Measurements from ENCODE around the gene HARBI1. TPM values are rescaled to one million over a fixed set of nuclear protein-coding genes. Genes with fewer than 3 reads are reported as not detected.

HARBI1 gene
- total RNA-seq, 1 donor from 2014 or later = 1.5 TPM

DNA sequence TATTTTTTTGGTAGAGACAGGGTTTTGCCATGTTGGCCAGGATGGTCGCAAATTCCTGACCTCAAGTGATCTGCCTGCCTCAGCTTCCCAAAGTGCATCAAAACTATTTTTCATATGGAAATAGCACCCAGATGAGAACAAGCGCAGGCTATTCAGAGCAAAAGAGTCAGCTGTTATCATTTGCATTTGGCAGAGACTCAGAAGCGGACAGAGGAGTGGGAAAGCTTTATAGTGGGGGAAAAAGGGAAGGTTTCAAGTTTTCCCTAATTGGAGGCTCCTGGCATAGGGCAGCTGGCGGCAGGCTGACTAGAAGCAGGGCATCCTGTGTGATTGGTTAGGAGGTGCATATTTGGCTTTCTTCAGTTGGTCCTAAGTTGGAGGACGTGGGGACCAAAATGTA, 20.5 kb upstream of the HARBI1 start:
- Histone ChIP-seq H3K27me3 (no peaks in the 10 kb centered on the region), H3K27ac (no peak overlapping the region), H3K36me3 (peaks cover 0 to 5% of the 10 kb centered on the region in 2 donors), H3K9me3 (no peaks in the 10 kb centered on the region), H3K4me3 (no peak overlapping the region), H3K4me1 (no peaks in the 10 kb centered on the region)
- no peak for TF ChIP-seq POLR2AphosphoS5 (IDR thresholded peaks at IDR 0.05; ENCODE audit: insufficient read depth in 1 of 2, low read depth in 1 of 2)
- no peak for TF ChIP-seq POLR2A (IDR thresholded peaks at IDR 0.05)
- TF ChIP-seq, protein P1, sequence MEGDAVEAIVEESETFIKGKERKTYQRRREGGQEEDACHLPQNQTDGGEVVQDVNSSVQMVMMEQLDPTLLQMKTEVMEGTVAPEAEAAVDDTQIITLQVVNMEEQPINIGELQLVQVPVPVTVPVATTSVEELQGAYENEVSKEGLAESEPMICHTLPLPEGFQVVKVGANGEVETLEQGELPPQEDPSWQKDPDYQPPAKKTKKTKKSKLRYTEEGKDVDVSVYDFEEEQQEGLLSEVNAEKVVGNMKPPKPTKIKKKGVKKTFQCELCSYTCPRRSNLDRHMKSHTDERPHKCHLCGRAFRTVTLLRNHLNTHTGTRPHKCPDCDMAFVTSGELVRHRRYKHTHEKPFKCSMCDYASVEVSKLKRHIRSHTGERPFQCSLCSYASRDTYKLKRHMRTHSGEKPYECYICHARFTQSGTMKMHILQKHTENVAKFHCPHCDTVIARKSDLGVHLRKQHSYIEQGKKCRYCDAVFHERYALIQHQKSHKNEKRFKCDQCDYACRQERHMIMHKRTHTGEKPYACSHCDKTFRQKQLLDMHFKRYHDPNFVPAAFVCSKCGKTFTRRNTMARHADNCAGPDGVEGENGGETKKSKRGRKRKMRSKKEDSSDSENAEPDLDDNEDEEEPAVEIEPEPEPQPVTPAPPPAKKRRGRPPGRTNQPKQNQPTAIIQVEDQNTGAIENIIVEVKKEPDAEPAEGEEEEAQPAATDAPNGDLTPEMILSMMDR (IDR thresholded peaks at IDR 0.05) = no peak
- intact Hi-C loops (cut with DNase I) = no loop called here
- DNase-seq (ENCODE audit: extremely low spot score in 2 of 2) = no peak

DNA sequence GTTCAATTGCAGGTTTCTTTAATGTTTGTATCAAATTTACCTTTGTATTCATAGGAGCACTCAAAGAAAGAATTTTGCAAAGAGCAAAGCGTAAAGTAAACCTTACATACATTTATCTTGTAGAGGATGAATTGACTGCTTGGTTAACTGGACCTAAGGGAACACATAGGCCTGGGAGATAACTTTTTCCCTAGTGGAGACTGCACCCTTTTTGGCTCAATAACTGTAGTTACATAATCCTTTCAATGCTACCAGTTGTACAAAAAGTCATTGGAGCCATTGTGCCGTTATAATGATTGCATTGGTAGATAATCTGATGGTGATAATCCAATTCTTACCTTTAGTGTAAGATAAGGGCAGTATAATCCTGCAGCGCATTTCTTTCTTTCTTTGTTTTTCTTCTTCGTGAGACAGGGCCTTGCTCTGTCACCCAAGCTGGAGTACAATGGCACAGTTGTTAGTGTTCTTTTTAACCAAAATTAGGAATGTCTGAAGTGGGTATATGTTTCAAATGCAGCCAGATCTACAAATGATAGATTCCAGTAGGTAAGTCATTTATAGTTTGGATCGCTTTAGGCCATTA, 18.6 kb upstream of the HARBI1 start:
- no peaks in the 10 kb centered on the region for H3K27me3 ChIP-seq
- DNase-seq (ENCODE audit: extremely low spot score in 2 of 2) = no peak
- no peaks in the 10 kb centered on the region for H3K9me3 ChIP-seq
- intact Hi-C loops (cut with DNase I) = no loop called here
- H3K4me3 ChIP-seq = no peak overlapping the region
- peaks cover 0 to 15% of the 10 kb centered on the region in 2 donors for H3K36me3 ChIP-seq
- H3K27ac ChIP-seq = no peak overlapping the region
- TF ChIP-seq, protein P1 (IDR thresholded peaks at IDR 0.05) = no peak
- TF ChIP-seq POLR2A (IDR thresholded peaks at IDR 0.05) (no peak), POLR2AphosphoS5 (IDR thresholded peaks at IDR 0.05; ENCODE audit: insufficient read depth in 1 of 2, low read depth in 1 of 2) (no peak)
- no peaks in the 10 kb centered on the region for H3K4me1 ChIP-seq

- H3K36me3 ChIP-seq = peaks cover 0 to 28% of the 10 kb centered on the region in 2 donors
- H3K27ac ChIP-seq = no peak overlapping the region
- H3K27me3 ChIP-seq = no peaks in the 10 kb centered on the region
- no peak overlapping the region for H3K4me3 ChIP-seq
- H3K9me3 ChIP-seq = no peaks in the 10 kb centered on the region
- TF ChIP-seq, protein P1 (IDR thresholded peaks at IDR 0.05) = no peak
- TF ChIP-seq POLR2AphosphoS5 (IDR thresholded peaks at IDR 0.05; ENCODE audit: insufficient read depth in 1 of 2, low read depth in 1 of 2) (no peak), POLR2A (IDR thresholded peaks at IDR 0.05) (no peak)
- no peaks in the 10 kb centered on the region for H3K4me1 ChIP-seq
- intact Hi-C loops (cut with DNase I) = no loop called here
- no peak for DNase-seq (ENCODE audit: extremely low spot score in 2 of 2)
These were observed 16.5 kb upstream of the HARBI1 start for GRCh38 chr11:46633291-46634217.

DNA sequence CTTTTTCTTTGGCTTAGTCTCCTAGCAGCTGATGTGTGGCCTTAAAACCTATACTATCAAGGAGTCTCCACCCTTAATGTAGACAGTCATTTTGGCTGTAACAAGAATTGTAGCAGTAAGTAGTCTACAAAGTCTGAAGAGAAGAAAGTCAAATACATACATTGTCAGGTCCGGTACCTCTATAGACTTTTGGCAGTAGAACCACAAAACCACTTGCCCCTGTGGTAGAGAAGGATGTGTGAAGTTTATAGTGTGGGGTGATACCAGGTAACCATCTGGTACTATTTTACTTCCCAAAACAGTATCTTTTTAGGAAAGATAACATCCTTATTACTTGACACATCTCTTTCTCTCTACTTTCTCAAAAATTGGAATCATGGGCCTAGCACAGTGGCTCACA, 15.5 kb upstream of the HARBI1 start:
- H3K27ac ChIP-seq = no peak overlapping the region
- H3K4me3 ChIP-seq = no peak overlapping the region
- TF ChIP-seq, protein P1 (IDR thresholded peaks at IDR 0.05) = no peak
- TF ChIP-seq POLR2A (IDR thresholded peaks at IDR 0.05) = no peak
- intact Hi-C loops (cut with DNase I) = no loop called here
- DNase-seq (ENCODE audit: extremely low spot score in 2 of 2) = no peak
- peaks cover 6% of the 10 kb centered on the region for H3K4me1 ChIP-seq
- H3K36me3 ChIP-seq = peaks cover 0 to 28% of the 10 kb centered on the region in 2 donors
- no peaks in the 10 kb centered on the region for H3K9me3 ChIP-seq
- no peaks in the 10 kb centered on the region for H3K27me3 ChIP-seq

DNA sequence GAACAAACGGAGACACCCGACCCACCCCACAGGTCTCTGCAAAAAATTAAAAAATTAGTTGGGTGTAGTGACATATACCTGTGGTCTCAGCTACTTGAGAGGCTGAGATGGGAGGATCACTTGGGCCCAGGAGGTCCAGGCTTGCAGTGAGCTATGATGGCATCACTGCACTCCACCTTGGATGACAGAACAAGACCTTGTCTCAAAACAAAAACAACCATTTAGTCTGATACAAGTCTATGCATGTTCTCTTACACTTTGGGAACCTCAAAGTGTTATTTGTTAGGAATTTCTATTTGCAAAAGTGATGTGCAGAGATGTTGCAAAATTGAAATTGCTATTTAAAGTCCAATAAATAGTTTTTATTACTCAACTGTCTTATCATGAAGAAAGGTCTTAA, 14.6 kb upstream of the HARBI1 start:
- Histone ChIP-seq H3K27ac (no peak overlapping the region), H3K36me3 (peaks cover 0 to 28% of the 10 kb centered on the region in 2 donors), H3K4me1 (peaks cover 7% of the 10 kb centered on the region), H3K27me3 (no peaks in the 10 kb centered on the region), H3K9me3 (no peaks in the 10 kb centered on the region), H3K4me3 (no peak overlapping the region)
- no peak for DNase-seq (ENCODE audit: extremely low spot score in 2 of 2)
- intact Hi-C loops (cut with DNase I) = no loop called here
- TF ChIP-seq POLR2A (IDR thresholded peaks at IDR 0.05) (no peak), POLR2AphosphoS5 (IDR thresholded peaks at IDR 0.05; ENCODE audit: insufficient read depth in 1 of 2, low read depth in 1 of 2) (no peak)
- TF ChIP-seq, protein P1 (IDR thresholded peaks at IDR 0.05) = no peak

All from vagina (tissue), 2 donors.